ENCODE data around the gene MYRIP. TPM values are rescaled to one million over a fixed set of nuclear protein-coding genes. Genes with fewer than 3 reads are reported as not detected.

Gene MYRIP
- total and polyA plus RNA-seq, 10 of the 15 experiments (the other 5 are each of a cell fraction or from before 2014, with no cell fraction given), result 0.03 to 0.08 (median 0.04) TPM; not detected in 6

DNA sequence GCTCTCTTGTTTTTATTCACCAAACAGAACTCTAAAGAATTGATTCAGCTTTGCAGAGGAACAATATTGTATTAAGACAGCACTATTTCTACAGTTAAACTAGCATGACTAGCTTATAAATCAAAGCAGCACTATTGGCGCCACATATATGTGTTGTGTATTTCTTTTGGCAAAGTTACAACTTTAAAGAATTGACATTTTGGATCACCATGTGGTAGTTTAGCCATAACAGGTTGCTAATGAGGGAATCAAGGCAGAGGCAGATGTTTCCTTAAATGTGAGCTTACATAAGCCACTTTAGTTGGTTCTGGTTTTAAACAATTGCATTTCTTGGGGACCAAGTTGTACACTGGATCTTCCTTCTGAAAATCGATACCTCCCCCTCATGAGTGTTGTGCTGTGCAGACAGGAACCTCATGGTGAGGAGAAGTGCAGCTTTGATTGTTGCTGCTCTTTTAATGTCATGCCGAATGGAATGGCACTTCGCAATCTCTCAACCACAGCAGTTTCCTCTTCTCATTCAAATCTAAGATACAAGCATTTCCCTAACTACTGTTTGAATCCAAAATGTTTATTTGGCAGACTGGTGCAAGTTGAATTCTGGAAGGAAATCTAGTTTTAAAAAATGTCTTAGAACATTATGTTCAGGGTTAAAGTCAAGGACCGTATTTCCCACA, 151.2 kb downstream of the MYRIP start:
- H3K27ac ChIP-seq (ENCODE audit: control insufficient read depth, insufficient read depth), result no peak overlapping the region
- H3K79me2 ChIP-seq (ENCODE audit: control insufficient read depth, insufficient read depth, low read length), result no peaks in the 10 kb centered on the region
- H3K9ac ChIP-seq (ENCODE audit: control insufficient read depth, insufficient read depth, low read length), result no peak overlapping the region
- H4K20me1 ChIP-seq (ENCODE audit: control insufficient read depth, insufficient read depth), result no peaks in the 10 kb centered on the region
- no peaks in the 10 kb centered on the region; a peak in 1 of 4 replicates for H3K27me3 ChIP-seq (replicated peaks in 1 of 2; ENCODE audit: control insufficient read depth in 2 of 2, insufficient read depth in 2 of 2, low read length in 1 of 2)
- BruUV-seq (replicated peaks), result no TSS peak
- no peak overlapping the region for H3K4me3 ChIP-seq
- H3K4me2 ChIP-seq (ENCODE audit: control insufficient read depth, insufficient read depth), result no peak overlapping the region
- WGBS (ENCODE audit: insufficient coverage, insufficient replicate concordance, low lambda C conversion rate, missing lambda C conversion rate), result 5% methylated on average over 5 of the region's 5 CpGs
- no peaks in the 10 kb centered on the region for H3K9me3 ChIP-seq (replicated peaks; ENCODE audit: control insufficient read depth, insufficient read depth, low read length)
- H3K4me1 ChIP-seq (ENCODE audit: control insufficient read depth, insufficient read depth, low read length), result no peaks in the 10 kb centered on the region
- ATAC-seq (no peak), FAIRE-seq (no peak), DNase-seq (ENCODE audit: low read depth, low spot score) (no peak)
- in situ Hi-C loops (cut with MboI) (no loop called here), intact Hi-C loops (cut with micrococcal nuclease; ENCODE audit: unreplicated experiment) (no loop called here)
- TF ChIP-seq, protein P1, sequence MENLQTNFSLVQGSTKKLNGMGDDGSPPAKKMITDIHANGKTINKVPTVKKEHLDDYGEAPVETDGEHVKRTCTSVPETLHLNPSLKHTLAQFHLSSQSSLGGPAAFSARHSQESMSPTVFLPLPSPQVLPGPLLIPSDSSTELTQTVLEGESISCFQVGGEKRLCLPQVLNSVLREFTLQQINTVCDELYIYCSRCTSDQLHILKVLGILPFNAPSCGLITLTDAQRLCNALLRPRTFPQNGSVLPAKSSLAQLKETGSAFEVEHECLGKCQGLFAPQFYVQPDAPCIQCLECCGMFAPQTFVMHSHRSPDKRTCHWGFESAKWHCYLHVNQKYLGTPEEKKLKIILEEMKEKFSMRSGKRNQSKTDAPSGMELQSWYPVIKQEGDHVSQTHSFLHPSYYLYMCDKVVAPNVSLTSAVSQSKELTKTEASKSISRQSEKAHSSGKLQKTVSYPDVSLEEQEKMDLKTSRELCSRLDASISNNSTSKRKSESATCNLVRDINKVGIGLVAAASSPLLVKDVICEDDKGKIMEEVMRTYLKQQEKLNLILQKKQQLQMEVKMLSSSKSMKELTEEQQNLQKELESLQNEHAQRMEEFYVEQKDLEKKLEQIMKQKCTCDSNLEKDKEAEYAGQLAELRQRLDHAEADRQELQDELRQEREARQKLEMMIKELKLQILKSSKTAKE (IDR thresholded peaks at IDR 0.05; ENCODE audit: low read depth, poor library complexity, severe bottlenecking), result no peak
- TF ChIP-seq EED (IDR thresholded peaks at IDR 0.05; ENCODE audit: low read depth) (no peak), RBBP5 (conservative IDR thresholded peaks at IDR 0.05) (no peak), ZBED1 (IDR thresholded peaks at IDR 0.05; ENCODE audit: borderline replicate concordance) (no peak), PAX5 (IDR thresholded peaks at IDR 0.05; ENCODE audit: borderline replicate concordance, low read depth, low read length) (no peak), SRF (IDR thresholded peaks at IDR 0.05; ENCODE audit: low read depth in 2 of 2, low read length in 2 of 2) (no peak), USF1 (IDR thresholded peaks at IDR 0.05; ENCODE audit: borderline replicate concordance, extremely low read length, insufficient read depth, low read depth, low read length) (no peak), TBL1XR1 (IDR thresholded peaks at IDR 0.05; ENCODE audit: low read depth, low read length) (no peak), DPF2 (IDR thresholded peaks at IDR 0.05) (no peak), SMARCA5 (IDR thresholded peaks at IDR 0.05) (no peak), NFIC (IDR thresholded peaks at IDR 0.05; ENCODE audit: low read depth, low read length) (no peak), SREBF2 (IDR thresholded peaks at IDR 0.05; ENCODE audit: low read length) (no peak), STAT3 (IDR thresholded peaks at IDR 0.05; ENCODE audit: low read depth, low read length) (no peak), MTA2 (IDR thresholded peaks at IDR 0.05; ENCODE audit: low read depth) (no peak), ZNF217 (IDR thresholded peaks at IDR 0.05) (no peak)
- CTCF ChIA-PET, result no interaction called here
- no peaks in the 10 kb centered on the region for H3K36me3 ChIP-seq (ENCODE audit: control insufficient read depth in 2 of 2, insufficient read depth in 2 of 2, low read length in 1 of 2)
- no peak overlapping the region for H2AFZ ChIP-seq (ENCODE audit: control insufficient read depth, low read depth, low read length)
- POLR2A ChIA-PET, result no interaction called here
- RAD21 ChIA-PET (ENCODE audit: unreplicated experiment), result no interaction called here
- SMC1A ChIA-PET (ENCODE audit: uncharacterized antibody, unreplicated experiment), result no interaction called here

All from GM12878 (cell line).